Stimulated activated CD4-positive, alpha-beta T cell treated with anti-CD3 and anti-CD28 coated beads, TNF-alpha, amount 100 ng/mL, for 24 hours (primary cell): ENCODE measurements around the gene EMP3.
"Not testable (repeated sequence)": the region's sequence is repeated elsewhere in the genome, so short reads cannot be mapped to it uniquely, and the experiment has no call there.

ENCODE experiments used
- DNase-seq, 3 experiments: peaks; one replicate each; pipeline ENCODE4 v3.0.0-alpha.2; 2020; ENCODE audit warnings: low read depth in 3 of 3

Gene EMP3

DNA sequence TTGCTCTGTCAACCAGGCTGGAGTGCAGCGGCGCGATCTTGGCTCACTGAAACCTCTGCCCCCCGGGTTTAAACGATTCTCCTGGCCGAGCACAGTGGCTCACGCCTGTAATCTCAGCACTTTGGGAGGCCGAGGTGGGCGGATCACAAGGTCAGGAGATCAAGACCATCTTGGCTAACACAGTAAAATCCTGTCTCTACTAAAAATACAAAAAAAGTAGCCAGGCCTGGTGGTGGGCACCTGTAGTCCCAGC is 7.7 kb upstream of the EMP3 start:
- DNase-seq, result not testable (repeated sequence)

DNA sequence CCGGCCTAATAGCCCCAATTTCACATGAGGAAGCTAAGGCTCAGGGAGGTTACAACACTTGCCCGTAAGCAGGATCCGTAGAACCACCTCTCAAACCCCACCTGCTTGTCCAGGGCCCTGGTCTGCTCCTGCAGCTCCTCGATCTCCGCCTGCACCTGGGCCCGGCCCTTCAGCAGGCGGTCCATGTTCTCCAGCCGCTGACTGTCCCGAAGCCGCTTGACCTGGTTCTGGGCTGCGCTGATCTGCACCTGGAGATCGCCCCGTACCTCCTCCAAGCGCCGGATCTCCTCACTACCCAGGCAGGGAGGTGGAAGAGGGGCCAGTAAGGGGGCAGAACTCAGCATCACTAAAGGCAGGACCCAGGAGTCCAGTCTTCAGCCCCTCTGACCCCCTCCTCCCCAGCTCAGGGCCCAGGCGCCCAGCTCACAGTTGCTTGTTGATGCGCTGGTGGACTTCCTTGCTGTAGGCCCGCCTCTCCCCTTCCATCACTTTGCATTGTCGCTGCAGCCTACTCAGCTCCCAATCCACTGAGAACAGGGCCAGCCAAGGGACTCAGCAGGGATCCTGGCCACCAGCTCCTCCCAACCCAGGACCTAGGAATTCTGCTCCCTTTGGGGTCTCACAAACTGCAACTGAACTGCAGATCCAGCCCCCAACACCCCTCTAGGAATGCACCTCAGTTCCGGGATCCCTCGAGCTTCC is 6.9 kb upstream of the EMP3 start:
- no peak for DNase-seq

DNA sequence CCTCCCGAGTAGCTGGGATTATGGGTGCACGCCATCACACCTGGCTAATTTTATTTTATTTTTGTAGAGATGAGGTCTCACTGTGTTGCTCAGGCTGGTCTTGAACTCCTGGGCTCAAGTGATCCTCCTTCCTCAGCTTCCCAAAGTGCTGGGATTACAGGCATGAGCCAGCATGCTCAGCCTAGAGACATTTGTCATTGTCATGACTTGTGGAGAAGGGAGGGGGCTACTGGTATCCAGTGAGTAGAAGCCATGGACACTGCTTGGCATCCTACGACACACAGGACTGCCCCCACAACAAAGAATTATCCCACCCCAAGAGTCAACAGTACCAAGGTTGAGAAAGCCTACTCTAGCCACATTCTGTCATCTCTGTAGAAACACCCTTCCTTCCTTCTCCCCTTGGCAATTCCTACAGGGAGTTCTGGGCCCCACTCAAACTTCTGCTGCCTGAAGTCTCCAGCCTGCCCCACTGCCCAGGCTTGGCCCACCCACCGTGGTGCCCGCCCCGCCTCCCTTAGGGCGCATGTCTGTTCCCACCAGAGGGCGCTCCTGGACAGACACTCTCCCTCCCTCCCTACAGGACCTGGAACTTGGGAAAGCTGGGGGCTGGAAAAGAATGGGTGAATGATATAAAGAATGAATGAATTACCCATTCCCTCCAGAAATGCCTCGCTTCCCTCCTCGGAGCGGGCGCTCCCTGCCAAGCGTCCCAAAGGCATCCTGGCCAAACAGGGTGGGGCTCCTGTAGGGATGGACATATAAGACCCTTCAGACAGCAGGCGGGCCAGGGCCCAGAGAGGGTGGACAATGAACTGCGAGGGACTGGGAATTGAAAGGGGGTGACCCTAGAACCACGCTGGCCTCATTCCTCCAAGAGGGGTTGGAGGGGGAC is 5.5 kb upstream of the EMP3 start:
- peak; percentile 50 to 71 (median 67) for DNase-seq

DNA sequence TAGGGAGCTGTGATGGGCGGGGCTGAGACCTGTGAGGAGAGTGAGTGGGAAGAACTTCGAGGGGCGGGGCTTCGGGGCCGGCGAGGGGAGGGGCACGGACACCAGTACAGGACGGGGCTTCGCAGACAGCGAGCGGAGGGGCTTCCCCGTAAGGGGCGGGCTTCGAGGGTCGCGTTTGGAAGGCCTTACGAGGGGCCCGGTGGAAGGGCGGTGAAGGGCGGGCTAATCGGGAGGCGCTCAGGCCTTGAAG is 4.1 kb upstream of the EMP3 start:
- peak; percentile 85 to 98 (median 86) for DNase-seq

DNA sequence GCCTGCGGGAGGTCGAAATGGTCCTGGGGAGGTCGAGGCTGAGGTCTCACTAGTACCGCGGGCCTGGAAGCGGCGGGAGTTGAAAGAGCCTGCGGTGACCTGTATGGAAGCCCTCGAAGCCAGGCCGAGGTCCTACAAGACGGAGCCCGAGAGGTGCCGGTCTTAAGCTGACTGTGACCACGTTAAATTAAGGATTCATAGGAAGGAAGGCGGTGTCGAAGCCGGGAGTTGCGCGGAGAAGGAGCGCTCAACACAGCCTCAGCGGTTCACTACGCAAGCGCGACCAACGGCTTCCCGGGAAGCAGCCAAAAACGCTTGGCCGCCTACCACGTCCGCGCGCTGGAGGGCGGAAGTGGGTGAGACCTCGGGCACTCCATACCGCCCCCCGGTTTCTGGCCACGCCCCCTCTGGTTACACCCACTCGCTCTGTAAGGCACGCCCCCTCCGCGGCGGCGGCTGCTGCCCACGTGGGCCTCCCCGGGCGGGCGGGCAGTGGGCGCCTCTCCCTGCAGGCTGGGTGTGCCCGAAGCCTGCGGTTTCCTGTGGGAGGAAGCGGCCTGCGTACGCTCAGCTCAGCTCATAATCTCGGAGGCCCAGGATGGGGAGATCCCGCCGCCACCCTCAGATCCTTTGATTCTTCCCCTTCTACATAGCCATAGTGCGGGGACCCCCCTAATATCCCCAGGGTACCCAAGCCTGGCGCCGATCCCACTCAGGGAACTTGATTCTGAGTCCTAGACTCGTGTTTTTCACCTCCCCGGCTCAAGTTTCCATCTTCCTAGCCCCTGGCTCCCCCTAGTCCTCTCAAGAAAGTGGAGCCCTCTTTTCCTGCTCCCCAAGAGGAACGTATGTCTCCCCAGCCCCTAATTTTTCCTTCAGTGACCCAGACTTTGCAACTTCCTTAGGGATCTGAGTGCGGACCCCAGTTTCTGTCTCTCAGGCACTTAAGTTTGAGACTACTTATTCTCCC is 3.4 kb upstream of the EMP3 start:
- DNase-seq, result peak; percentile 93 to 98 (median 94)

DNA sequence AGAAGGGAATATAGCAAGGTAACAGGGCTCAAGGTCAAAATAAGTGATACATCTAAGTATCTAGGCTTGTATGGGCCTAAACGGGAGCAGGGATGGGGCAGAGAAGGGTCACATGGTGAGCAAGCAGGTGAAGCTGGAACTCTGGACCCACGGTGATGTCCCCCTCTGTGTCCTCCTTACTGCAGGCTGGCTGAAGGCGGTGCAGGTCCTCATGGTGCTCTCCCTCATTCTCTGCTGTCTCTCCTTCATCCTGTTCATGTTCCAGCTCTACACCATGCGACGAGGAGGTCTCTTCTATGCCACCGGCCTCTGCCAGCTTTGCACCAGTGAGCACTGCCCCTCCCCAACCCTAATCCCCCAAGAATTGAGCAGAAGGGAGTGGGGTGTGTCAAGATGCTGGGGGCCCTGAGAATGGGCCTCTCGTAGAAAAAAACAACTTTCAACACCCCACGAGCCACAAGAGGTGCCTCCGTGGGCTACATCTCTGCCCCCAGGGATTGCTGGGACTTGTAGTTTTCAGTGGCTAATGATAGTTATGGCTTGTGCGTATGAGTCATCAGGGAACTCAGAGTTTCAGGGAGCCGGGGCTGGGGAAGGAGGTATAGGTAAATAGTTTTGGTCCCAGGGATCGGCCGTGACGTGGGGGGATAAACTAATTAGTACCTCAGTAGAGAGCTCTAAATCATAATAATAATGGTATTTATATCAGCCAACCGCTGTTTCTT is 4.0 kb downstream of the EMP3 start:
- DNase-seq, result peak in 1 of 3 experiments; percentile 34

DNA sequence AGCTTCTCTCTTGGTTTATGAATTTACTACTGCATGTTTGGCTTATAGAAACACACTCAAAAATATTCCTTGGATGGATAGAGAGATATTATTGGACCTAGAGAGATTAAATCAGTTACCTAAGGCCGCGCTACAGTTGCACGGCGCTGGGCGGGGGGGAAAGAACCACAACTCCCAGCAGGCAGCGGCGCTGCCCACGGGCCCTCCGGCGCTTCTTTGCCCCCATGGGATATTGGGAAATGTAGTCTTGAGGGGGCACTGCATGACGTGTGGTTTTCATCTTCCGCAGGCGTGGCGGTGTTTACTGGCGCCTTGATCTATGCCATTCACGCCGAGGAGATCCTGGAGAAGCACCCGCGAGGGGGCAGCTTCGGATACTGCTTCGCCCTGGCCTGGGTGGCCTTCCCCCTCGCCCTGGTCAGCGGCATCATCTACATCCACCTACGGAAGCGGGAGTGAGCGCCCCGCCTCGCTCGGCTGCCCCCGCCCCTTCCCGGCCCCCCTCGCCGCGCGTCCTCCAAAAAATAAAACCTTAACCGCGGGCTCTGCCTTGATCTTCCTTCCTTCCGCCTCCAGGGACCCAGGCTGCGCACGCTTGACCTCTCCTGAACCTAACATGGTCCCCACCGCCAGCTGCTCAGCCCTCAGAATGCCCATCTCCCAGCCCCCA is 4.8 kb downstream of the EMP3 start:
- DNase-seq, result peak; percentile 66 to 77 (median 69)

DNA sequence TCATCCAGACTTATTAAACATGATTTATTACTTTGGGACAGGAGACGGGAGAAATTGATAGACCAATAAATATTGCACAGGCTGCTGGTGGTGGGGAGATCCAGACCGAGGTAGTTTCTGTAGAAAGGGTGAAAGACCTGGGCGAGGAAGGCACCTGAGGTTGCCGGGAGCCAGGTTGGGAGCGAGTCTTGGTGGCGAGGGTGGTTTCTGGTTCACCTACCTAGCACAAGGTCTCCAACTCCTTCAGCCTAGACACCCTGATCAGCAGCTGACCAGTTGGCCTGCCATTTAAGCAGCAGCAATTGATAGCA is 7.0 kb downstream of the EMP3 start:
- no peak for DNase-seq

DNA sequence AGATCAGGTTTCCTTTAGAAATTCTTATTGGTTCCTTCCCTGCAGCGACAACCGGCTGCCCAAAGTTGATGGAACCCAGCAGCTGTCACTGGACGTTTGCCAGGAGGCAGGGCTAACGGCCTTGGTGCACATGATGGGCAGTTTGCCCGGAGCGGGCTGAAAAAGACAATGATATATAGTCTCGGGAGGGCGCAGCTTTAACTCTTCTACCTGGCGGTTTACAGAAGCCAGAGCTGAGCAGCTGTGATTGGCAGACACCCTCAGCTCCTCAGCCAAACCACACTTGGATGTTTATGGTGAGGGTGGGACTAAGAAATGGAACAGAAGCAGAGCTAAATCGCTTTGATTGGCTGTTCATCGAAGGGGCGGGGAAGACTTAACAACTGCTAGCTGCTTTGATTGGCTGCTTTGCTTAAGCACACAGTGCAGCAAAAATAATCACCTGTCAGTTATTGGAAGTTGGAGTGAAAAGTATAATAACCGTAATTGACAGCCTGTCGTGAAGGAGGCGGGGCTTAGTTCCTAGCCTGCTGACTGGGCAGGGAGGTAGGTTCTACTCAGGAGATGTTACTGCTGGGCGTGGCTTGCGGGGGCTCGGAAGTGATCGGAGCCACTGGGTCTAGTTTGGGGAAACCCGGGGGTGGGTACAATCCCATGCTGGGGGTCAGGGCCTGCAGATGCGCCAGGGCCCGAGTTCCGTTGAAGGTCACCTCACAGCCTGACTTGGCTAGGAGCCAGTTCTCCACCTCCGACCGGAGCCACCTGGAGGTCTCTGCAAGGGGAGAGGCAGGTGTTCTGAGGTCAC is 7.5 kb downstream of the EMP3 start:
- DNase-seq, result peak; percentile 80 to 90 (median 84)

DNA sequence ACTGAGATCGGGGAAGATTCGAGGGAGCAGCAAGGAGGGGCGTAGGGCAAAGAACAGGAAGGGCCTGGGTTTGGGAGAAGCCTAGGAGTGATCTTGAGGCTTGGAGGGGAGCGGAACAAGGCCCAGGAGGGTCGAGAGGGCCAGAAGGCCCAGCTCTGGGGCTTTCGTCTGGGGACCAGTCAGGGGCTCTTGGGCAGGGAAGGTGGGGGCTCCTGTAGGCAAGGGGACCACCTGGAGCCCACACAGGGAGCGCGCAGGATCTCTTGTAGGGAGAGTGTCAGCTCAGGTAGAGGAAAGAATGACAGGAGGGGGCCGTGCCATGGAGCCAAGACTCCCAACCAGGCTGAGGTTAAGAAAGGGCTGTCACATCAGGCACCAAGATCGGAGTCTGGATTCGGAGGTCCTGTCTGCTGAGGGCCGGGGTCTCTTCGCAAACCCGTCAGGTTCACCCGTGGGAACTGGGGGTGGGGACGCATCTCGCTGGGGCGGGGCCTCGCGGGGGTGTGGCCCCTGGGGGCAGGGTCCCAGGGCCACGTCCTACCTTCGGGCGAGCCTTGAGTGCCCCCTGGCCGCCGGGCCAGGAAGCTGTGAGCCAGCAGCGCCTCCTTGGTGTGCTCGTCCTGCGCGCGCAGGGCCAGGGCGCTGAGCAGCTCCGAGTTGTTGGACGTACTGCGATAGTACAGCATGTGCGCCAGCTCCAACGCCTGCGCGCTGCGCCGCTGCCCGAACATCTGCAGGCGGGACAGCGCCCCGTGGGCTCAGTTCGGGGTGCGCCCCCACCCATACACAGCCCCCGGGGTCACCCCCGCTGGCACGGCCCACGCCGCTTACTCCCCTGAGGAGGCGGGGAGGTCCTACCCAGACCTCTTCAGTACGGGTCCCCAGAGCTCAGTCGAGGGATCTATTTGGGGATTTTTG is 8.4 kb downstream of the EMP3 start:
- peak; percentile 81 to 92 (median 81) for DNase-seq

DNA sequence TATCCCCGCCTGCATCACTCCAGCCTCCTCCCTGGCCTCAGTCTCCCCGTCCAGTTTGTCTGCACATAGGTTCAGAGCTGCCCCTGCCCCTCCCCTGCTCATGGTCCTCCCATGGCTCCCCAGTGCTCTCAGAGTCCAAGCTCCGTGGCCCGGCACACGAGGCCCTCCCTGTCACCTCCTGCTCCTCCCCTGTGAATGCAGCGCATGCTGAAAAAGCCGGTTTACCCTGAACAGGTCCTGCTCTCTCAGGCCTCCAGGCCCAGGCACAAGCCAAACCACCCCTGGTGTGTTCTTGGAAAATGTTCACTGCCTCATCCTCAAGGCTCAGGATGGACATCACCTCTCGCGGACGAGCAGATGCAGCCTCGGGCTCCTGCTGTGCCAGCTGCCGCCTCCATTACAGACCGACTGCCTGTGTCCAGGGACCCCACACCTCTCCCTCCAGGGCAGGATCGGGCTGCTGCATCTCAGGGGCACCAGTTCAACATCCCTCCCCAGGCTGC is 13.0 kb downstream of the EMP3 start:
- DNase-seq, result no peak

DNA sequence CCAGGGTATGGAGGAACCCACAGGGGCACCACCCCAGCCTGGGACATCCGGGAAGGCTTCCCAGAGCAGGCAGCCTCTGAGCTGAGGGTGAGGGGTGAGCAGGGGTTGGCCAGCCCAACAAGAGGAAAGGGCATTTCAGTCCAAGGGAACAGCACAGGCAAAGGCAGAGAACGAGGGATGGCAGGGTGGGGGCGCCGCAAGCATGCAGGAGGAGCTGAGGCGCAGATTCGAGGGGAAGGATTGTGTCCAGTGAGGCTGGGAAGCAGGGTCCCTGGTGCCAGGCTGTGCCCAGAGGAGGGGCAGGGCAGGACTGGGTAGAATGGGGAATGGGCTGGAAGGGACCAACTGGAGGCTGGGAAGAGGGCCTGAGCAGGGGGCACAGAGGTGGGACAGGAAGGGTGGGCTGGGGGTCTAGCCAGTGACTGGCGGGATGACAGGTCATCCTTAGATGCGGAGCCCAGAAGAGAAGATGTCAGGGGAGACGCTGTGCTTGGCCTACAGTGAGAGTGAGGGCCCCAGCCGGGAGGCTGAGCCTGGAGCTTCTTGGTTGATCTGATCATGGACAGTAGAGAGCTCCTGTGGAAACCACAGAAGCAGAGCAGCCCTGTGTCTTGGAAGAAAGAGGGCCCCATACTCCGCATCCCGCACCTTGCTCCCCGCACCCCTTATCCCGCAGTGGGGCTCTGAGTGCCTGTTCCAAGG is 13.6 kb downstream of the EMP3 start:
- DNase-seq, result no peak

DNA sequence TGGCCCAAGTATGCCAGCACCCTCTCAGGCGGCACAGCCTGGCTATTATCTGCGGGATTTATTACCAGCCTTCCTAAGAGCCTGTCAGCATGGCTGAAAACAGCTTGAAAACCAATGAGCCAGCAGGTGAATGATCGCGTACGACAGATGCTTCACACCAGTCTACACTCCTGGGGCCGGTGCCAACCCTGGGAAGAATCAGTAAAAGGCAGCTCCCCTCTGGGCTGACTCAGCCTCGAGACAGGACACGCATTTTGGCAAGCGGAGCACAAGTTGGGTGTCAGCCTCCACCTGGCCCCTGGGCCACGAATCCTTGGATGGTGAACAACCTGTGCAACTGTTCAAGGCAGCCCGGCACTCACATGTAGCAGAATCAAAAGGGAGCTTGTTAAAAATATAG is 15.6 kb downstream of the EMP3 start:
- DNase-seq, result no peak

DNA sequence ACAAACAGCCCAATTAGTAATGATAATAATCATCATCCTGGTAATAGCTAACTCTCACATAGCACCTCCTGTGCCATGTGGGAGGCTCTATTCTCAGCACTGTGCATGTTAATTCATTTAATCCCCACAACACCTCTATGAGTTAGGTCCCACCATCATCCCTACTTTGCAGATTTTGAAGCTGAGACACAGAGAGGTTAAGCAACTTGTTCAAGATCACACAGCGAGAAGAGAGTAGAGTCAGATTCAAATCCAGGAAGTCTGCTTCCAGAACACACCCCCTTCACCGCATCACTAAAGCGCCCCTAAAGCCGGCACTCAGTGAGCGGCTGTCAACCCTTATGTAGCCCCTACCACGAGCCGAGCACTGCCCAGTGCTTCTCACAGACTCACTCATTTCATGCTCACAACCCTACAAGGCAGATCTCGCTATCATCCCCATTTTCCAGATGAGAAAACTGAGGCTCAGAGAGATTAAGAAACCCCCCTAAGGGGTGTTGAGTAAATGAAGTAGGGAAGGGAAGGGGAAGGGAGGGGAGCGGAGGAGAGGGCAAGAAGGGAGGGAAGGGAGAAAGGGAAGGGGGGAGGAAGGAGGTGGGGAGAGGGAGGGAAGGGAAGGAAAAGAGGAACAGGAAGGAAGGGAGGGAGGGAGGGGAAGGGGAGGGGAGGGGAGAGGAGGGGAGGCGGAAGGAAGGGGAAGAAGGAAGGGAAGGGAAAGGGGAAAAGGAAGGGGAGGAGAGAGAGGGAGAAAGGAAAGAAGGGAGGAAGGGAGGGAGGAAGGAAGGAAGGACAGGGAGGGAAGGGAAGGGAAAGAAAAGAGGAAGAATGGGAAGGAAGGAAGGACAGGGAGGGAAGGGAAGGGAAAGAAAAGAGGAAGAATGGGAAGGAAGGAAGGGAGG is 16.4 kb downstream of the EMP3 start:
- no peak for DNase-seq

DNA sequence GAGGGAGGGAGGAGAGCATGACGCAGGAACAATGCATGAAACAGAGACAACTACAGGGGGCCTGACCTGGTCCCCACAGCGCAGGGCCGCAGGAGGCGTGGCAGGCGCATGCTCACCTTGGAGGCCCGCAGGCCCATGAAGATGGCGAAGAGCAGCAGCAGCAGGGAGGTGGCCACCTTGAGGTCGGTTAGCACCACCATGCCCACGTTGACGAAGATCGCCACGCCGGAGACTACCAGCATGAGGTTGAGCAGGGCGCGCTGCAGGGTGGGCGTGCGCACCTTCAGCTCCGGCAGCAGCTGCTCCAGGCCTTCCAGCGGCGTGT is 17.0 kb downstream of the EMP3 start:
- DNase-seq, result no peak

DNA sequence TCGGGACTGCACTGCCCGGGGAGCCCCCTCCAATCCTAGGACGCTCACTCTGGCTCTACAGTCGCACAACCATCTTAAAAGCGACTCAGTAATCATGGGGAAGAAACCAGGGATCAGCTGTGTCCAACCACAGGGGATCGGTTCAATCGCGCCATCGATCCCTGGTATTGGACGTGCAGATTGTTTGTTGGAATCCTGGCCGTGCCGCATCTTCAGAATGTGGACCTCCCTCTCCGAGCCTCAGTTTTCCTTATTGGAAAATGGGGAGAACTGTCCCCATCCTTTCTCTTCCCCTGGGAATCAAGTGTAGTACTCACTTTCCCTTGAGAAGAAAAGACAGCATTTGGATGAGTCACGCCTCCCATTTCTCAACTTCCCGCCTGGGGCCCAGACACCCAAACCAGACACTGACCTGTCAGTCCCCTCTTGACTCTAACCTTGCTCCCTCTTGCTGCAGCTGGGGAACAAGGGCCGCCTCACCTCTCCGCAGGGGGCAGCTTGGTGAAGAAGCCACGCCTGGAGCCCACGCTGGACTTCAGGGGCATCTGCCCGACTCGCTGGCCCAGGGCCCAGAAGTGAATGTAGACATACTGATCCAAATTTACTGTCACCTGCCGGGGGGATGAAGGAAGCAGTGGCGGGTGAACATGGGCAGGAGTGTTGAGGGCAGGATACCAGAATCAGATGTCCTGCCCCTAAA is 17.6 kb downstream of the EMP3 start:
- no peak for DNase-seq

DNA sequence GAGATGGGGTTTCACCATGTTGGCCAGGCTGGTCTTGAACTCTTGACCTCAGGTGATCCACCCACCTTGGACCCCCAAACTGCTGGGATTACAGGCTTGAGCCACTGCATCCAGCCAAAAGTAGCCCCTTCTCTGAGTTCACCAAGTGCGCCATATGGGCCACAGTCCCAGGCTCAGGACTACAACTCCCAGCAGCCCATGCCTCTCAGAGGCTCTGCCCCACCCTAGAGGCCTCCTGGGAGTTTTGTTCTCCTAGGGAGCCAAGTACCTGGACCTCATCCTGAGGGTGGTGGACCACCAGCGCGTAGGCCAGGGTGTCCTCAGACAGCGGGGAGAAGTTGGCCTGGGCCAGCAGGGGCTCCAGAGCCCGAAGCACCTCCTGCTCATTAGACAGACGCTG is 19.5 kb downstream of the EMP3 start:
- no peak for DNase-seq
